HT-29 (cell line): ENCODE measurements around the gene NUP133. TPM values are rescaled to one million over a fixed set of nuclear protein-coding genes. Genes with fewer than 3 reads are reported as not detected.
"Not testable (repeated sequence)": the region's sequence is repeated elsewhere in the genome, so short reads cannot be mapped to it uniquely, and the experiment has no call there.

Experiments
- DNase-seq: peaks from one replicate; pipeline ENCODE4 v3.0.0-alpha.2; 2015; ENCODE audit warnings: low spot score
- total RNA-seq: library from RNA; depleted of rRNA; stranded (reverse); fragments of >200 nt; shearing (Covaris generic); gene quantifications from 2 replicates; pipeline ENCODE4 v1.2.3, GENCODE V29; 2014

NUP133 gene
- total RNA-seq, 1 experiment from 2014 or later = 33.5 TPM

DNA sequence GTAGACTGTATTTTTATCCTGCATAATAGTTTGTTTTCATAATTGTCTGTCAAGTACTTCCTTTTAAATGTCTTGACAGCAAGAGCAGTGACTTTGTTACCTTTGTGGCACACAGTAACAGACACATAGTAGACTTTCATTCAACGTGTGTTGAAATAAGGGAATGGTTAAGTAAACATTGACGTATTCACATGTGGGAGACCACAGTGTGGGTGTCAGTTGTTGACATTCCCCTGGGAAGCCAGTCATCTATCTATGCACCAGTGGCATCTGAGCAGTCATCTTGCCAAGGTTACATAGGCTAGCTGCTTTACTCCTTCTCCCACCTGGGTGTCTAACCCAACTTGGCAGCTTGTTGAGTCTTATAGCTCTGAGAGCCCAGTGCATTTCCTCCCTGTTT, 1.4 kb upstream of the NUP133 start:
- no peak for DNase-seq

DNA sequence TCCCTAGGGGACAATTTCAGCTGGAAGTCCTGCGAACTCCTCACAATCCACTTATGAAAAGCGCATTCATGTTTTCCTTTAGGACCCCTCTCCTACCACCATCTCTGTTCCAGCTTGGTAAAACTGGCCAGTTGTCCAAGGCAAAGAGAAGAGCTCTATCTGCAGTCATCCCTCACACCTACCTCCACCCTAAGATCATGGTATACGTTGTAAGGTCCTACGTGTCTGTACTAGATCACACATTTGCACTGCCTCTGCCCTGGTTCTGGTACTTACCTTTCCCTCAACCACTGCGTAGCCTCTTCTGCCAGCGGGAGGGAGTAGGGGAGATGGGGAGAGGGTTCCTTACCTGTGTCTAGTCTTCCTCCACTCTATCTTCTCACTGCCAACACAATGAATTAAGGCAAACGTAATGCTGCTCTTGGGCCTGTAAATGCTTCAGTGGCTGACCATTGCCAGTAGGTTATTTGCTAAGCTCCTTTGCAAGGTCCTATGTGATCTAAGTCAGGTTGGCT, 739 bp upstream of the NUP133 start:
- no peak for DNase-seq

DNA sequence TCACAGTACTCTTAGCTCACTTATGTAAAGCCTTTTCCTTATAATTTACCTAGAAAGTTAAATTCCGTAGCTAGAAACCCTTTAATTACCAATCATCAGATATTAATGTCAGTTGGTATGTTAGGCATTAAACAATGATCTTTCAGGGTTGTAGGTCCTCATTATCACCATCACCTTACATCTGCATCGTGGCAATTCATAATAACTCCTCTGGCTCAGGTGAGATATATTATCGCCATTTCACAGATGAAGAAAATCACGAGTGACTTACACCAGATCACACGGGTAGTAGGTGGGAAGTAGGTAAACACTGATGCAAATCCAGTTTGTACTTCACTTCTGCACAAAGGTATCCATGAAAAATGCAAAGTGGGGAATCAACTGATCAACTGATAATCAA, 639 bp downstream of the NUP133 start:
- no peak for DNase-seq

DNA sequence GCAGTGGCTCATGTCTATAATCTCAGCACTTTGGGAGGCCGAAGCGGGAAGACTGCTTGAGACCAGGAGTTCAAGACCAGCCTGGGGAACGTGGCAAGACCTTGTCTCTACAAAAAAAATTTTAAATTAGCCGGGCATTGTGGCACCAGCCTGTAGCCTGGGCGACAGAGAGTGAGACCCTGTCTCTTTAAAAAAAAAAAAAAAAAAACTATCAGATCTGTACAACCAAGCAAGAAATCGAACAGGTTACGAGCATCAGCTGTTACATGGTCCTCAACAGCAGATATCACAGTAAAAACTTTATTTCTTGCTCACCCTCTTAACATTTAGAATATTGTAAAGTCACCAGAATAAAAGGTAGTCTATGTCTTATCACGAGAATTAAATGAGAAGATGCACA, 1.5 kb downstream of the NUP133 start:
- no peak for DNase-seq

DNA sequence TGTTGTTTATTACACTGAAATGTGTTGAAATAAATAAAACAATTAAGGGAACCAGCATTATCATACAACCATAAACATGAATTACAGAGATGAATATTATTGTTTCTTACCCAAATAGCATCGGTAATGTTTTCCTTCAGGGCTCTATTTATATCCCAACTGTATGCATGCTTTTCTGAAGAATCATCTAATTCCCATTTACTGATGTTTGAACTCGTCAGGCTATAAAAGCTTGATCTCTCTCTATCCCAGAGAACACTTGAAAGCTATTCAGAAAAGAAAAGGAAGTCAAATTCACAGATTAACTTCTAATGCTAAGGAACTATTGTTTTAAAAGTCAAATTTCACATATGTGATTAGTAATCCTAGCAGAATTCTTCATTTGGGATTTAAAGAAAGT, 12.4 kb downstream of the NUP133 start:
- DNase-seq = no peak

DNA sequence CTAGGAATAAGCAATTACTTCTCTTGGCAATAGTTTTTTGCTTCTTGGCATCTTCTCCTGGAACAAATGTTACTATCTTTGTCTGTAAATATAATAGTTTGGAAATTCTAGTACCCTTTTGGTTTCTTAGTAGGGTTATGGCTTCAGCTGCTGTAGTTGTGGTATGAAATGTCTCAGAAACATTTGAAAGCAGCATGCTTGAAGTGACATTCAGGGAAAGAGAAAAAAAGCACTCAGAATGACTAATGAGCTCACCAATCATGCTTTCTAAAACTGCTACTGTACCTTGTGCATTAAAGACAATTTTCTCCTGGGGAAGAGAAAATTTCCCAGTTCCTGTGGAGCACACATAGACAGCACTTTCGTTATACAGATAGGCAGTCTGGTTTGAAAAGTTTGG, 21.0 kb downstream of the NUP133 start:
- DNase-seq = no peak

DNA sequence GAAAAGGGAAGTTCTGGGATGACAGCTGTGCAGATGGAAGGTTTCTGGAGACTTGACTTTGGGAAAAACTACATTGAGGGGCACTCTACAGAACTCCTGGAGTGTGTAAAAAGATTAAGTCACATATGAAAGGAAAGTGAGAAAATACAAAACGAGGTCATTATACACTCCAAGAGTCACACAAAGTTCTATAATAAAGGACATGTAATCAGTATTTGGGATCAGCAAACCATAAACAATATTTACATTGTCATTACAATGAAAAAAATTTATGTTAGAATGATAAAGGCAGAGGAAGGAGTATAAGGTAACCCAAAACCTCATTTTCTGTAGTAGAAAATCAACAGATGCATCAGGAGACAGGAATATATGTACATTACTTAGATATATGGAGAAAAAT, 22.8 kb downstream of the NUP133 start:
- no peak for DNase-seq

DNA sequence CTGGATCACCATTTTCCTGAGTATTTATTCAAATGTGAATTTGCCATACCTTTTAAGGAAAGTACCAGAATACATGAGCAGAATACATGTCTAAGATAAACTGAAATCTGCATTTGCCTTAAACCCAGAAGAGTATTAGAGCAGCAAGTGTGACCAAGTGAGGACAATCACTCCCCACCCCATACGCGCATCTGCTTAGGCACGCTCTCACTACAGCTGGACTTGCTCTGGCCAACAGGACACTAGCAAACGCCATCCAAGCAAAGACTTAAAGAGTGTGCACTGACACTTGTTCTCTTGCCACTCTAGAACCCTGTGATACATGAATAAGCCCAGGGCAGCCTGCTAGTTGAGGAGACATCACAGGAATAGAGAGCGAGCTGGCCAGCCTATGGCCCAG, 25.6 kb downstream of the NUP133 start:
- no peak for DNase-seq

DNA sequence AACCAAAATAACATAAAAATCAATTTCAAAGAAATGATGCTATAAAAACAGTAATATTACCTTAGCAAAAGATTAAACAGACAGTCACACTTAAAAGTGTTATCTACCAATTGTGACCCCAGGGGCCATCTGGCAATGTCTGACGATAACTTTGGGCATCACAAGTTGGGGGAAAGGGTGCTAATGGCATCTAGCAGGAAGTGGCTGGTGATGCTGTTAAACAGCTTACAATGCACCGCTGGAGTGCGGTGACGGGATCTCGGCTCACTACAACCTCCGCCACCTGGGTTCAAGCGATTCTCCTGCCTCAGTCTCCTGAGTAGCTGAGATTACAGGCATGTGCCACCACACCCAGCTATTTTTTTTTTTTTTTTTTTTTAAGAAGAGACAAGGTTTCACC, 27.6 kb downstream of the NUP133 start:
- no peak for DNase-seq

DNA sequence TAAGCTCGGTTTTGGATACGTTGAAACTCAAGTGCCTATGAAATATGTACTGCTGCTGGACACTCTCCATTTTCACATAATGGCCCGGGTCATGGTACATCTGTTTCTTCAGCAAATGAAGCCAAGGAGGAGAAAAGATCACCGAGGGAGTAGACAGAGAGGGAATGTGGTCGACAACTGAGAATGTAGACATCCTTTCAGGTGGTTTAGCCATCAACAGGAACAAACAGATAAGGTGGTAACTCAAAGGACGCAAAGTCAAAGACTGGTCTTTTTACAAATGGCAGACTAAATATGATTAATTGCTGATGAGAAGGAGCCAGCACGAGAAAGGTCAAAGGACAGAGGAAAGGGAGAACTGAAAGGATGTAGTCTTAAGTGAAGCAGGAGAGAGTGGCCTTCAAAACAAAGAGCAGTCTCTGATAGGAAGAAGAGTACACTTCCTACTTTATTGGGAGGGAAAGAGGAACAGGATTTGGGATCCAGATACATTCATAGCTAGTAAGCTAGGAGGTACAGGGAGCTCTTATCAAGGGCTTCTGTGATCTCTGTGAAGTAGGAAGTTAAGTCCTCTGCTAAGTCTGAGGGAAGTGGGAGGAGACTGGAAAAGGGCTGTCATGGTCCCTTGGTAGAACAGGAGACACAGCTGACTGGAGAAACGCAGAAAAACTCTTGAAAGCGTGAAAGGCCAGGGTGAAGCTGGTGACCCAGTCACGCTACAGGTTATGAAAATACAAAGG, 28.3 kb downstream of the NUP133 start:
- DNase-seq = no peak

DNA sequence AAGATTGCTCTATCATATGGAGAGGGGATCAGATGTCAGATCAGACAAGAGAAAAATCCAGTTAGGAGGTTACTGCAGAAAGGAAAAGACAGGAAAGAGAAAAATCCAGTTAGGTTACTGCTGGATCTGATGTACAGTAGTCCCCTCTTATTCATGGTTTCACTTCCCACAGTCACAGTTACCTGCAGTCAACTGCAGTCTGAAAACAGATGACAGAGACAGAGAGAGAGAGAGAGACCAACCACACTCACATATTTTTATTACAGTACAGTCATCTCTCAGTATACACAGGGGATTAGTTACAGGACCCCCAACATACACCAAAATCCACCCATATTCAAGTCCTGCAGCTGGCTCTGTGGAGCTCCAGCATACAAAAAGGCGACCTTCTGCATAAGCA, 29.3 kb downstream of the NUP133 start:
- DNase-seq = no peak

DNA sequence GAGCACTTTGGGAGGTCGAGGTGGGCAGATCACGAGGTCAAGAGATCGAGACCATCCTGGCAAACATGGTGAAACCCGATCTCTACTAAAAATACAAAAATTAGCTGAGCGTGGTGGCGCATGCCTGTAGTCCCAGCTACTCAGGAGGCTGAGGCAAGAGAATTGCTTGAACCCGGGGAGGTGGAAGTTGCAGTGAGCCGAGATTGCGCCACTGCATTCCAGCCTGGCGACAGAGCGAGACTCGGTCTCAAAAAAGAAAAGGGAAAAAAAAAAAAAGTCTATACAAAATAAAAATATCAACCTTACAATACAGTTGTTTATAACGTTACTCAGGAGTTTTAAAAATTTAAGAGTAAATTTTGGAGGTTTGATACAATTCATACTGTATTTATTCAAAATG, 32.3 kb downstream of the NUP133 start:
- not testable (repeated sequence) for DNase-seq

DNA sequence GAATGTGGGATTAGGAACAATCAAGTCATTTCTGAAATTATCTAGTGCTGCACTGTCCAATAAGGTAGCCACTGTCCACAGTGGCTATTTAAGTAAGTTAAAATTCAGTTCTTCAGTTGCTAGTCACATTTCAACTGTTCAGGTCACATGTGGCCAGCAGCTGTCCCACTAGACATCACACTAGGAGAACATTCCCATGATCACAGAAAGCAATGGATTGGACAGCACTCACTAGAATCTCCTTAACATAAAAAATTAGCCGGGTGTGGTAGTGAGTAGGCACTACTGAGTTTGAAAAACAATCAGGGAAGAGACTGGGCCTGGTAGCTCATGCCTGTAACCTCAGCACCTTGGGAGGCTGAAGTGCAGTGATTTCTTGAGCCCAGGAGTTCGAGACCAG, 33.6 kb downstream of the NUP133 start:
- DNase-seq = no peak

DNA sequence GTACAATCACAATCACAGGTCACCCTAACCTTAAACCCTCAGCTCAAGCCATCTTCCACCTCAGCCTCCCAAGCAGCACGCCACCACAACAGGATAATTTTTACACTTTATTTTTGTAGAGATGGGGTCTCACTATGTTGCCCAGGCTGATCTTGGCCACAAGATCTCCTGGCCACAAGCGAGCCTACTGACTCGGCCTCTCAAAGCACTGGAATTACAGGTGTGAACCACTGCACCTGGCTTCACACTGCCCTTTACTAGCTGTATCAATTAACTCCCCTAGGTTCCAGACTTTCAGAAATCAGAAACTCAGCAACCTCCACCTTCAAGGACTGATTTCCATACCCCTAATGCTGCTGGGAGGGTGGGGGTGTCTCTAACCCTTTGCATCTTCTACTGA, 37.0 kb downstream of the NUP133 start:
- no peak for DNase-seq

DNA sequence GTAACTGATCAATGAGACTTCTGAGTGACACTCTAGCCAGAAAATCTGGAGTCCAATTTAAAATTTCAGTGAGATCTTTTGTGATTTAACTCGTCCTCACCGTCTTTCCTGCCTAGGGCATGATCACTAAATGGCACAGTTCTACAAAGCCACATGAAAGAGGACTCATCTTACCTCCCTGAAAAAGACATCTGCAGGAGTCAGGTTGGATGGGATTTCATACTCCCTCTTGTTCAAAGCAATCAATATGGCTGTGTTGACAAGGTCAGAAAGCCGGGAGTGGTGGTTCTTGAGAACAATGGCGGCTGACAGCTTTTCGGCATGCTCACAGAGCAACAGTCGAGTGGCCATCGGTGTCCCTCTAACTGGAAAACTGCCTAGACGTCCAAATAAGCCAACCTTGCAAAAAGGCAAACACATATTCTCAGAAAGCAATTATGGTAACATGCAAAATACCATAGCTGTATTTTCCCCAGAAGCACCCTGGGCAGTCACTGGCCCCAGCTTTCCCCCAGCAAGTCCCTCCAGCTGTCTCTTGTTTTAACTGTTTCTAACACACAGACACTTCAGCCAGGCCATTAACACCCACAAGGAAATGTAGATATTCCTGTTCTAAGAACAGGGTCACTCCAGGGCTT, 37.6 kb downstream of the NUP133 start:
- DNase-seq = no peak

DNA sequence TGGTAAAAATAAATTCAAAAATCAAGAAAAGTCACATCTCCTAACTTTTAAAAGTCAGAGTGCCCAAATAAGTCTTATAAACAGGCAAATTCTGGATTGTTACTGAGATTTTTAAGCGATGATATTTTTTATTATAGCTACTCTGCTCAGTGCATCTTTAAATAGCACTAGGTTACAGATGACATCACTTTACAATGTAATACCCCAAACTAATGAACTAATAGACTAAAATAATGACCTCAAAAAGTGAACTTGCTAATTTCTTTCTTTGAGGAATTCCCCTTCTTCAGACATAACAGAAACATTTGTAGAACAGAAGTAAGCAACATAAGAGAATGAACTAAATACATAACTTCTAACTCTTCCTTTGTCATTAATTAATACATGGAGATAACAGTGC, 41.3 kb downstream of the NUP133 start:
- no peak for DNase-seq

DNA sequence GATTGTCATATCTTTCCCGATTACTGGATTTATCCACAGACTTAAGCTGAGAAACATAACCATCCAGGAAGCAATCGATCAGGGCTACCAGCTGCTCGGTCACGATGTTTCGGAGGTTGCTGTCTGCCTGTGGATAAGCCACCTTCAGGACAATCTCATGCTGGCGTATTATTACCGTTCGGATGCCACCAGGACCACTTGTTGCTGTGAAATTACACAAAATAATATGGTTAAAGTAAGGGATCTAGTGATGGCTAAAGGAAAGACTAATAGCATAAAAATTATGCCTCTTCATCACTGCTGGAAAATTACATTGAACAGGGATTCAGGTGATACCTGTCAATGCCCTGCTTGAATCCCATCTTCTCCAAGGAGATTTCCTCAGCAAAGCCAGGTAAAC, 43.5 kb downstream of the NUP133 start:
- no peak for DNase-seq

DNA sequence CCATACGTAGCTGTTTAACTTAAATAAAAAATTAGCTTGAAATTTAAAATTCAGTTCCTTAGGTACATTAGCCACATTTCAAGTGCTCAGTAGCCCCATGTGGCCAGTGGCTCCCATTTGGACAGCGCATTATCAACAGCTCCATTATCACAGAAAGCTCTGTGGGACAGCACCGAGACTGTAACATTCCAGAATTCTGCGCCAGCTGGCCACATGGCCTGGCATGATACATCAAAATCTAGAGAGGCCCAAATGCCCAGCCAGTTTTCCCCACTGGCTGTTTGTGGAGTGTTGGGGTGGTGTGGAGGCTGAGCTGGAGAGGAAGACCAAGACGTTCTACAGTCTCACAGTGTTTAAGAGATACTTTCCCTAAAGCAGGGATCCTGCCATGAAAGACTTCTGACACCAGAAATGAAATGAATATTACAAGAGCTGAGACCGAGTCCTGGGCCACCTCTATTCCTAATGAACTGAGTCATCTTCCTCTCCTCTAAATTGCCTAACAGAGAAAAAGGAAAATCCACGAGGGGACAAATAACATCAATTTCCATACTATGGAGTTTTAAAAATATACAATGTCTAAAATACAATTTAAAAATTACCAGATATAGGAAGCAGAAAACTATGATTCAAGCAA, 47.0 kb downstream of the NUP133 start:
- no peak for DNase-seq

DNA sequence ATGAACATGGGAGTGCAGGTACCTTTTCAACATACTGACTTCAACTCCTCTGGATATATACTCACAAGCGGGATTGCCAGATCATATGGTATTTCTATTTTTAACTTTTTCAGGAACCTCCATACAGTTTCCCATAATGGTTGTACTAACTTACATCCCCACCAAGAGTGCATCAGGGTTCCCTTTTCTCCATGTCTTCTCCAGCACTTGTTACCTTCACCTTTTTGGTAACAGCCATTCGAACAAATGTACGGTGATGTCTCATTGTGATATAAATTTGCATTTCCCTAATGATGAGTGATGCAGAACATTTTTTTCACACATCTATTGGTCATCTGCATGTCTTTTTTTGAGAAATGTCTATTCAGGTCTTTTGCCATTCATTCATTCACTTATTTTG, 48.3 kb downstream of the NUP133 start:
- no peak for DNase-seq

DNA sequence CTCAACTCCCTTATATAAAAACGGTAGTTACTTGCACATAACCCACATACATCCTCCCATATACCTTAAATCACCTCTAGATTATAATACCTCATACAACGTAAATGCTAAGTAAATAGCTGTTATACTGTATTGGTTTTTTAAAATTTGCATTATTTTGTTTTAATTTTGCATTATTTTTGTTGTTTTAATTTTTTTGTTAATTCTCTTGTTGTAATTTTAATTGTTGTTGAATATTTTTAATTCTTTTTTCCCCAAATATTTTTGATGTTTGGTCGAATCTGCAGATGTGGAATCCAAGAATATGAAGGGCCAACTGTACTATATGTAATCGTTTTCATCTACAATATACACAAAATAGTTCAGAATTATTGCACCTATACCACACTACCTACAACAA, 50.7 kb downstream of the NUP133 start:
- DNase-seq = no peak

DNA sequence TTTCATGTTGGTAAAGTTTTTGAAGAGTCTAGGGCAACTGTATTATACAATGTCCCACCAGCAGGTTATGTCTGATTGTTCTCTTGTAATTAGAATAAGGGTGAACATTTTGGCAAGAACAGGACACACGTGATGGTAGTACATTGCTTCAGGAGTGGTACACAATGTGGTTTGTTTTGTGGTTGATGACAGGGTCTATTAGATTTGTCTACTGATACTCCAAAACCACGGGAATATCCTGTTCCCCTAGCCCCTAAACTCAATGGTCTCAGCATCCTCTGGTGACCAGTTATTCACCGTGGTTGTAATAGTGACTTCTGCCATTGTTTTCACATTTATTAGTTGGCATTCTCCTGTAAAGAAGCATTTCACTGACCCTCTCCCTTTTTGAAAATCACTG, 52.1 kb downstream of the NUP133 start:
- no peak for DNase-seq

DNA sequence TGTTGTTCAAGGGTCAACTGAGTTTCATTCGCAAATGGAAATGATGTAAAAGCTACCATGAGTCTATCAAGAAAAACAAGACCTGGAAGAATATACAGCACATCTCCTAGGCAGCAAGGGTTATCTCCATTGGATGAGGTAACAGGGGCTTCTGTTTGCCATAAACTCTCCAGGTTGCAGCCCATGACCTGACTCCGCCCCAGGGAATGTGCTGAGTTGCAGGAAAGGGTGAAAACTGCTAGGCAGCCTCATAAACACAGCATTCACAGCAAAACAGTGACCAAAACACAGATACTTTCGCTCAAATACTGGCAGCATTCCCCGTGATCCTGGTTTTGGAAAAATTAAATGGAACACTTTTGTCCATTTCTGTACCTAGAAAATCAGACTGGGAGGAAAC, 54.1 kb downstream of the NUP133 start:
- DNase-seq = no peak
